ENCODE results near the gene KIRREL3.

Gene KIRREL3

DNA sequence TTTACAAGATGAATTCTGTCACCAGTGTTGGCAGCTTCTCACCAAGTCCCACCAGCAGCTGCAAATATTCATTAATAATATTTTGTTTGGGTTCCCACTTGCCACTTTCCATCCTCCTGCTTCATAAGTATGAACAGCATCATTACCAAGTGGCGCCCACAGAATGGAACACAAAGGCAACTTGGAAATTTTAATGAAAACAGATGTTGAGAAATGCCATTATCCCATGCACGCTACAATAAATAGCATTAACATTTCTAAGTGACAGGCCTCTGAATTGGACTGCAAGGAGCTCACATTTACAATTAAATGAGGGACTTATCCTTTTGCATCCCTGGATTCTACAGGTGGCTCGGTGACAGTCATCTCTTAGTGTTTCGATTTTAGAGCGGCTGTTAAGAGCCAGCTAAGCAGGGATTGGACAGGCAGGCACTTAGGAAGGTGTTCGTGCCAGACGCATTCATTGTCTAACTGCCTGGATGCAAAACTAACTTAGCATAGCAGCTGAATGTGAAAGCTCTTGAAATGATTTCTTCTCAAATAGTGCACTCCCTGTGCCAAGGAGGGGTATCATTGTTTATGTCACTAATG lies 170.3 kb downstream of the KIRREL3 start:
- DNase-seq (ENCODE audit: low read depth): no peak

DNA sequence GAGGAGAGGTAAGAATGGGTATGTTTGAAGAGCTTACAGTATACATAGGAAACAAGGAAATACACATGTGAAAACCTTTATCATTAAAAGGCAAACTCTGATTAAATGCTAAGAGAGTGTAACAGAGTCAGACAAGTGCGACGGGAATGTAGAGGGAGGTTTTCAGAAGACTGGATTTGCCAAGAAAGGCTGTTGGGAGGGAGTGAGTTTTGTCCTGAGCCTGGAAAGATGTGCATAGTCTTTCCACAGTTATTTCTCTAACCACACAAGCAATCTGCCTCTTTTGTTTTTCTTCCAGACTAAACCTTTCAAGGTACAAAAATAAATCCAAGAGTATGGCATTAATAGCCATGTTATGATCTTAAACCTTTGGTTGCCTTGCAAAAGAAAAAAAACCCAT lies 170.9 kb downstream of the KIRREL3 start:
- no peak for DNase-seq (ENCODE audit: low read depth)

DNA sequence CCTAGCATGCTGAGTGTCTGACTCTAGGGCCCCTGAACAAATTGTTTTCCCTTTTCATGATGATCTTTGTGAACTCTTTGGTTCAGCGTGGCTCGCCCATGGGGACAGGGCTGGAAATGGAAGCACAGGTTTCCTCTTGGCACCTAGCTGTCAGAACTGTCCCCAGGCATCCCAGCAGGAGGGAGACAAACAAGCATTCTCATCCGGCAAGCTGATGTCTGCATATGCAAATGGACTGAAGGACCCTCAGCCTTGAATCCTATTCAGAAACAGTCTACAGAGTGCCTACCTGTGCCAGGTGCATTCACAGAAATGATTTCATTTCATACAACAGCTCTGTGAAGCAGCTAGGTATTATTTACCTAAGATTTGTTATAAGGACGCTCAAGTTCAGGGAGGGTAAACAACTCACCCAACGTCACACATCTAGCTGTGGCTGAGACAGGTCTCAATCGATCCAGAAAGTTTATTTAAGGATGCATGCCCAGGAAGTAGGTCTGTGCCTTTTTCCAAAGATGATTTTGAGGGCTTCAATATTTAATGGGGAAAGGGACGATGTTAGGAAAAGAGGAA lies 176.4 kb downstream of the KIRREL3 start:
- DNase-seq (ENCODE audit: low read depth): no peak

DNA sequence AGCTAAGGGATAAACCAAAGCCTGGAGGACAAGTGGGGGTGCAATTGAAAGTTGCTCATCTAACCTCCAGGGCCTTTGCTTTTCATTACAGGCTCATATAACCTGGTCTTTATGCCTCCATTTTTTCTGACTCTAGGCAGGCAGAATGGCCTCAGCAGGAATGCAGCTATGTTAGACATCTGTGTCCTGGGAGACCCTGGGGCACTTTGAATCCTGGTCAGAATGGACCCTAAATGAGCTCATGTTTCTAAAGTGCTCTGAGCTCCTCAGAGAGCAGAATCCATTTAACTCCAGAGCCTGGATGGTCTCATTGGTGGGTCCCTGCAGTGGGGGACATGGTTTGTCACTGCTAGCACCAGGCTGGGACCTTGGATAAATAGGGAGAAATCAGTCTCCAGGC lies 177.3 kb downstream of the KIRREL3 start:
- DNase-seq (ENCODE audit: low read depth): no peak

DNA sequence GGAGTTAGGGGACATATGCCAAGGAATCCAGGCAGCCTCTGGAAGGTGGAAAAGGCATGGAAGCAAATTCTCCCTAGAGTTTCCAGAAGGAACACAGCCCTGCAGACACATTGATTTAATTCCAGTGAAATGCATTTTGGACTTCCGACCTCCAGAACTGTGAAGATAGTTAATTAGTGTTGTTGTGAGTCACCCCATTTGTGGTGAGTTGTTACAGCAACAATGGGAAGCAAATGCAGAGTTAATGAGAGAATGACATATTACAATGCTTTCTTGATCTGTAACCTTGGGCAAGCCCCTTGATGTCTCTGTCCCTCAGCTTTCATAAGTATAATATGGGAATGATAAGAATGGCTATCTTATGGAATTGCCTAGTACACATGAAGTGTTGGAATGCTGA lies 178.7 kb downstream of the KIRREL3 start:
- DNase-seq (ENCODE audit: low read depth): no peak

DNA sequence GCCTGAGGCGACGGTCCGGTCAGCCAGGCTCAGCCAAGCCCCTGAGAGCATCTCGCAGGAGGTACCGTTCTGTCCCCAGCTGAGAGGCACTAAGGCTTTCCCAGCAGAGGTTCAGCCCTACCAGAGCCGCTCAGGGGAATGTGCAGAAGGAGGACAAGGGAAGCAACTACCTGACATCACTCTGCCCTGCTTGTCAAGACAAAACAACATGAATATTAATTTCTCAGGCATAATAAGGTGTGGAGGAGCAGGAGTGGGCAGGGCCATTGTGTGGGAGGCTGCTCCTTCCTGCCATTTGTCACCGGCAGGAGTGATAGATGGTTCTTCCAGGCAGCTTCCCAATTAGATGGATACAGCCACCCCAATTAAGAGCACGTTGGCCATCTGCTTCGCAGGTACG lies 181.4 kb downstream of the KIRREL3 start:
- DNase-seq (ENCODE audit: low read depth): no peak

DNA sequence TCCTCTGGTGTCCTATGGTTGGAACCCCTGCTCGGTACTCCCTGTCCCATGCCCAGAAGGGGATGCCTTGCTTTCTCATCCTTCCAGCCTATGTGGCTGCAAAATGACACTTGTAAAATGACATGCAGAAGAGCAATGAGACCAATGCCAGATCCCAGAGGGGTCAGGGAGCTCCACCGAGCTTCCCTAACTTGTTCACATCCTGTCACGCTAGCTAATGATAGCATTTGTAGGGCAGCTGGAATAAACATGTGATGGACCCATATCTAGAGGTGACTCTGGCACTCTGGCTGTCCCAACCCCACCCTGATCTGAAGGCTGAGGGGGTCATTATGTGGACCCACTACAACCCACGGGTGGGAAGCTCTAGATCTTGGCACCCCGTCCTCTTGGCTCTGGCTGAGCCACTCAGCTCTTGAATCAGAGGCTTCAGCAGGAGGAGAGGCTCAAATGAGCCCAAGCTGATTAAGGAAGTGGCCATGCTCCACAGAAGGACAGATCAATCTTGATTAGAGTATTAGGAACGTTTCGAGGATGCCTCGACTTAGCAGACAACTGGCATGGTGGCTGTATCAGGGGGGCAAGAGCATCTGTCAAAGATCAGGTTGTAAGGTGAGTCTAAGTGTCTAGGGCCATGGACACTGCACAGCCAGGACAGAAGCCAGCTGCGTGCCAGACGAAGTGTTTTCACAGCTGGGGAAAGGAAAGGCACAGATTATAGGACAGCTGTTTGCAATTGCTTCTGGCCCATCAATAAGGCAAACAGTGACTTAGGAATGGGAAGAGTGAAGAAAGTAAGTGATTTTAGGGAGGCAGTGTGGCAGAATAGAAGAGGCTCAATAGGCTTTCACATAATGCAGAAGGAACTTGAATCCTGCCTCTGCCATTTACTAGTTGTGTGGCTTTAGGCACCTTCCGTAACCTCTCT lies 182.8 kb downstream of the KIRREL3 start:
- no peak for DNase-seq (ENCODE audit: low read depth)

DNA sequence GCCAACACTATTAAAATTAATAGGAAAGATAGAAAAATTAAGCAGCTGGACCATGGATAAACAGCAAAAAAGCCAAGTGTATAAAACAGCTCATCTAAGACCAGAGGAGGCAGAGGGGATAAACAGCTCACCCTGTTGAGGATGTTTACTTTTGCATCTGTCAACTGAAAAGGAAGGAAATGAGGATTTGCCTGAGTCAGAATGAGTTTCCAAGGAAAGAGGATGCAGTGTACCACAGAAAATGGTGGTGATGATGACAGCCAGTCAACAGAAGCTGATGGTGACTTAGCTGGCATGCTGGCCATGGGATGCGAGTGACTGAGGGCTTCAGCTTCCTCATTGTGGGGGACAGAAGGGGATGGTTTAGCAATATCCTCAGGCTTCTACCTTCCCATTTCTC lies 183.5 kb downstream of the KIRREL3 start:
- DNase-seq (ENCODE audit: low read depth): no peak

DNA sequence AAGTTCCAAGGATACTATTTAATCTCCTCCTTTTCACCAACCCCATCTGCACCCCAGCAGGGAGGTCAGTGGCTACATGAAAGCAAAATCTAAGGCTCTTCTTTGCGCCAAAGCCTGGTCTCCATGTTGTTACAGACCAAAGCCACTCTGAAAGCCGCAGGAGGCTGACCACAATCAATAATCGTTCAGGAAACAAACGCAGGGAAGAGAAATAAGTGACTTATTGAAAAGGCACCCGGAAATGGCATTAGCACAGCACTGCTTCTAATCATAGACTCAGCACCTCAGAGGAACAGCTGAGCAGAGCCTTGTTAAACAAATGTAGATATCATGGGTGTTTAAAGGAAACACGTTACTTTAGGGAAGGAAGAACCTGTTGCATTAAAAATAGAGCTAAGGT lies 183.9 kb downstream of the KIRREL3 start:
- no peak for DNase-seq (ENCODE audit: low read depth)

DNA sequence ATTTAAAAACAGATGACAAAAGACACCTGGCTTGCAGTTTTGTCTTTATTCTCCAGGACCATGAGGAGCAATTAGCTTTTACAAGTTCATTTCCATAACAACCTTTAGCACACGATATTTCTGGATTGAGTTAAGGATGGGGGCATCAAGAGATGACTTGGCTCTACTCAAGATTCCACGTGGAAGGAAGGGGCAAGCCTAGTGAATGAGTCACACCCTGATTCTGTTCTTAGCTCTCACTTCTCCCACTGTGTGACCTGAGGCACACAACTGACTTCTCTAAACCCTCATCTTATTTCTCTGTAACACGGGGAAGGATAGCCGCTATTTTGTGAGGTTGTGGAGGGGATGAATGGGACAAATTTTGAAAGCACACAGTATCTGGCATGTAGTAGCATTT lies 185.5 kb downstream of the KIRREL3 start:
- peak; percentile 3 for DNase-seq (ENCODE audit: low read depth)

DNA sequence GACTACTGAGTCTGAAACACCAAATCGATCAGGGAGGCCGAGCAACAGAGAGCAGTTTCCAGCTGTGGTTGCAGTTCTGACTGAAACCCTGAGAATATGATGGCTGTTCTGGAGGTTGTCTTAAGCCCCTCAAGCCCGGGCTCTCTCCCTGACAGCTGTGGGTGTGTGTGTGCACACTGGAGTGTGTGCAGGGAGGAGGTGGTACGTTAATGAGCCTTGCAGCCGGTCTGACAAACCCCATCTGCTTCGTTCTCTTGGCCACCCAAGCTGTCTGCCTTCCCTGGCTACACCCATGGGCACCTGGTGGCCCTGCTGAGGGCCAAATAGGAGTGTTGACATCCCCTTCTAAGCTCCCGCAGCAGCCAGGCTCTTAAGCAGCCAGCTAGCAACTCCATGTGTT lies 189.8 kb downstream of the KIRREL3 start:
- no peak for DNase-seq (ENCODE audit: low read depth)

DNA sequence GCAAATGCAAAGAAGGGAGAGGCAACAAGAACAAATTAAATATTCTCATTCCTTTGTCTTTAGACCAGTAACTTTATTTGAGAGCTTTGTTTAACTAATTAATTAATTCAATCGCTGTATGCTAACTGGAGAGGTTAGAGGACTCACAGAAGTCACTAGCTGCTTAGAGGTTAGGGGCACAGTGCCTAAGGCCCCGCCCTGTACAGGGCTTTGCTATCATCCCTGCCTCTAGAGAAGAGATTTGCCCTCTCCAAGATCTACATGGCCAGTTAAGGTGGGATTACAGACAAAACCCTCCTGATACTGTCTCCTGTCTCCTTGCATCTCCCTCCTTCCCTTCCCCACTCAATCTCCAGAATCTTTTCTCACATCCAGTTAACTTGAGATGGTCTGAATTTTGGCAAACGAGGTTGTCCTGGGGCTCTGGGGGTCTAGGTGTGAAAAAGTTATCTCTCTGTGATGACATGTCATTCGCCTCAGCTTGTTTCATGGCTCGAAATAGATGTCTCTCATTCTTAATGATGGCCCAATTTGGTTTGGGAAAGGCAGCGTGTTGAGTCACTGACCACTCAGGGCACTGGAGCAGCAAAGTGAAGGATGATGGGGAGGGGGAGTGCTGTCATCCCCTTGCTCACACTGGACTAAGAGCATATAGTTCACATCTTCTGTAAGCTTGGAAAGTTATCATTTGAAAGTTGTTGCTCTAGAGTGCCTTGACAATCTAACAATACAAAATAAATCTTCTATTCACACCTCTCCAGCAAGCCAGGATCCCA lies 190.9 kb downstream of the KIRREL3 start:
- no peak for DNase-seq (ENCODE audit: low read depth)

DNA sequence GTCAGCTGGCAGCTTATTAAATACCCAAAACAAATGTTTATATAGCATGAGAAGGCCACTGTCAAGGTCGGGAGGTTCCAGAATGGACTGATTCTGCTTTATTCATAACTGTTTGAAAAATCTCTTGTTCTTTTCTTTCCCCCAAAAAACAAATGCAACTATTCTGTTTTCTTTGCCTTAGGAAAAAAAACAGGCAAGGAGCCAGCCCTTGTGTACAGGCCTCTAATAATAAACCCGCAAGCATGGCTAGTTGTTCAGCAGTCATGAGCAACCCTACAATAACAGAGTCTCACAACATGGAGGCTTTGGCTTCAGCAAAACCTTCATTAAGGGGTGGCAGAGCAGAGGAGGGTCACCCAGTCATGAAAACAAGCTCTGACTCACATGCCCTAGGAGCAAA lies 191.7 kb downstream of the KIRREL3 start:
- DNase-seq (ENCODE audit: low read depth): no peak

DNA sequence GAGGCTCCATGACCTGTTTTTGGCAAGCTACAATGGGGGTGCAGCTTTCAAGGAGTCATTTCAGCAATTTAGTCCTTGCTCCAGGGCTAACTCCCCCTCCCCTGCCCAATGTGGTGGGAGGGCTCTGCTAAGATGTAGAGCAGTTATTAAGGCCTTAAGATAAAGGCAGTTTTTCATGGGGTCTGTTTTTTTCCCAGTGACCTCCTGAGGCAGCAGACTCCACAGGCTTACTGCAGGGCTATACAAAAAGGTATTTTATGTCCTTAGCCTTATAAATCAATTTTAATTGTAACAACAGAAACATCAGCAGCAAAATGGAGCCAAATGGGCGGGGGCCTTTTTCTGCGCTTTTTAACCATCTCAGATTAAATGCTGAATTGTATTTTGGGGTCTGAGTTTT lies 192.3 kb downstream of the KIRREL3 start:
- DNase-seq (ENCODE audit: low read depth): no peak

DNA sequence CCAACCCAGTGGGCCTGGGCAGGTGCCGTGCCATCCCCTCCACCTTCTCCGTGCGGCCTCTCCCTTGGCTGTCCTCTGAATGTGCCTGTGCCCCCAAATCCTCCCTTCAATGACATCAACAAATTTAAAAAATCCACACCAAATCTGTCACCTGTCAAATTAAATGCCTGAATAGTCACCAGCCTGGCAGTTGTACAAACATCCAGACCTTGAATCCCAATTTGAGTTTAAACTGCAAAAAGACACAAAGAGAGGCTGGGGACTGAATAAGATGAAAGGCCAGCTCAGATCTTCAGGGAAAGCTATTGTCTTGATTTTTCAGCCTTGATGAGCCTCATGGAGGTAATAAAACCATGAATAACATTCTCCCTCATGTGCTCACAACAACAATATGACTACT lies 194.7 kb downstream of the KIRREL3 start:
- DNase-seq (ENCODE audit: low read depth): no peak

DNA sequence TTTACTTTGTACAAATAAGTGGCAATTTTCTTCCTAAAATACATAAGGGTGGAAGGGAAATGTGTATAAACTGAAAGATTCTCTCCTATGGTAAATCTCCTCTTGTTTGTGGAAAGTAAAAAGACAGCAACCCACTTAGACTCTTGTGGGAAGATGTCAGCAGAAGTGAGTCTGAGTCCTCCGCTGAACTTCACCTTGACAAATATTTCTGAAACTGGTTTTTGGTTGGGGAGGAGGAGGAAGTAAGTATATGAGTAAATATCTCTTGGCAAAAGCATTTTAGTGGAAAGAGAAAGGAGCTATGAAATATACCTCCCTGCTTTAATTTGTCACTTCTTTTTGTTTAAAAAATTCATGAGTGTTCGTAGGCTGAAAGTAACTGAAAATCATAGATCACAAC lies 196.2 kb downstream of the KIRREL3 start:
- DNase-seq (ENCODE audit: low read depth): no peak

DNA sequence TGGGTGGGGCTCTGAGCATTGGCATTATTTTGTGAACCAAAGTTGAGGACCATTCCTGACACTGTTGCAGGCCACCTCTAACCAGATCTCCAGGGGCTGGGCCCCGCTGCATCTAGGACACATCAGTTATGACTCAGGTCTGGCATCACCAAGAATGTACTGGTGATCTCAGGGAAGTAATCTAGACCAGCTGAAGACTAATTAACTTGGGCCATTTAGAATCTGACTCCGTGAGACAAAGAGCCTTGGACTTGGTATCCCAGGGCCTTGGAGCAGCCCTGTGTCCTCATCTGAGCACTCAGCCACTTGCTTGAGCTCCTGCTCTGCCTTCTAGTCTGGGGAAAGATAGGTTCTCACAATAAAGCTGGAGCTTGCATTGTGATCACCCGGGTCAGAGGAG lies 200.6 kb downstream of the KIRREL3 start:
- no peak for DNase-seq (ENCODE audit: low read depth)

DNA sequence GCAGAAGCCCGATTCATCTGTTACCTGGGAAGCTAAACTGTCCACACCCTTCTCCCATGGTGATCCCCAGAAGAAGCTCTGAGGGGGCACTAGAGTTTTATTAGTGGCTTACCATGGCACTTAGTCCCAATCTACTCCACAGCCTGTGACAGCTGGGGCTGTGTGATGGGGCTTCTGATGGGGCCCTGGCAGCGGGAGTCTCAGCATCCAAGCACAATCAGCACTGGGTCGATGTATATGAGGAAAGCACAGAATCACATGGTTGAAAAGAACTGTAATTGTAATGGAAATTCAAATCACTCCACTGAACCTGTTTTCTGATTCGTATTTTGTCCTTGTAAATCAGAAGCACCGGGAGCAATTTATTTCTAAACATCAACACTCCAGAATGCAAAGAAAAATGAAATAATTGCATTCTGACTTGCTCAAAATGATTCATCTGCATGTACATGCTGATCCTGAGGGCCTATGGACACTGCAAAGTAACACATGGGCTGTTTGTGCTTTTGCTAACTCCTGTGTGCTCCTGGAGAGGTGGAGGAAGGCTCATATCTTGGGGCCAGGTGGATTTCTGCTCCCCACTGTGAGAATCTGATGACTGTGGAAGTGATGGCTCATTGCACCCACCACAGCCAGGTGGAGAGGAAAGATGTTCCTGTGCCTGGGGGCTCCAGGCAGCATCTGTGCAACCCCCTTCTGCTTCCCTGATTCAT lies 203.0 kb downstream of the KIRREL3 start:
- DNase-seq (ENCODE audit: low read depth): no peak

DNA sequence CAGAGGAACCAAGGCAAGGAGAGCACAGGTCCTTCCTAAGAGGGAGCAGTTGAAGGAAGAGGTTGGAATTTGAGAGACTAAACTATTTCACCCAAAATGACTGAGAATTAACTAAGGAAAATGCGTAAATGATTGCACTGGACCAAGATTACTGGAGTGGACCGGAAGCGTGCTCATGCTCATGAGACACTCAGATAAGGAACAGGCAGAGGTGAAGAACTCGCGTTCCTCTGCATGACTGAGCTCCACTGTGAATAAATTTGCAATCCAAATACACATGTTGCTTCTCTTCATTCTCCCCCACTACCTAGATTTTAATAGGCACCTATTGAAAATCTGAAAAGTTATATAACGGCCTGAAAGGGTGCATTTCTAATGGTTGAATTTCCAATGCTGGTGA lies 207.0 kb downstream of the KIRREL3 start:
- DNase-seq (ENCODE audit: low read depth): no peak

DNA sequence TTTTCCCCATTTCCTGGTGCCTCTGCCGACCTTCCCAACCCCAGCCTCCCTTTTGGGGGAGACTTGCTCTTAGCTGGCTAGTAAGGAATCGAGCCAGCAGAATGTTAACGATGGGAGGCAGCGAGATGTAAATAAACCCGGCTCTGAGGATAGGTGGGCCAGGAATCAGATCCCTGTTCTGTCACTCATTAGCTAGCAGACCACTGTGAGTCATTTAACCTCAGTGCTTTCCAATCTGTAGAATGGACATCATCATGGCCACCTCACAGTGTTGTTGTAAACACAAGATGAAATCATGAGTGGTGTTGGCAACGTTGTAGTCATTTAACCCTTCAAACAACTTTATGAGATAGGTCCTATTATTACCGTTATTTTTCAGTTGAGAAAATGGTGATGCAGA lies 208.6 kb downstream of the KIRREL3 start:
- no peak for DNase-seq (ENCODE audit: low read depth)

DNA sequence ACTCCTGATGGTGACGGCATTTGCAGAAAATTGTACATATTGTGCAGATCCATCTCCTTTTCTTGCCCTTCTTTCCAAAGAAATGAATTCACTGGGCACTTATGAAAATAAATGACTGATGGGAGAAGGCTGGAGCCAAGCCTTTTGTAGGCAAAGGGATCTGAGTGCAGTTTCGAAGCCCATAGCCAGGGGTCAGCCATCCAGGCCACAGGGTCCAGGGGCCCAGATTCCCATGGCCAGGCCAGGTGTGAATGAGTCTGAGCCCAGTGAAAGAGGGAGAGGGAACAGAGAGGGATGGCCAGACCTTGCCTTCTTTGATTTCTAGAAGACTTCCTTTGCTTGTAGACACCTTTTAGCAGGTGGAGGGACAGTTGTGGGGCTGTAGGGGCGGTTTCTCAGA lies 209.1 kb downstream of the KIRREL3 start:
- no peak for DNase-seq (ENCODE audit: low read depth)

DNA sequence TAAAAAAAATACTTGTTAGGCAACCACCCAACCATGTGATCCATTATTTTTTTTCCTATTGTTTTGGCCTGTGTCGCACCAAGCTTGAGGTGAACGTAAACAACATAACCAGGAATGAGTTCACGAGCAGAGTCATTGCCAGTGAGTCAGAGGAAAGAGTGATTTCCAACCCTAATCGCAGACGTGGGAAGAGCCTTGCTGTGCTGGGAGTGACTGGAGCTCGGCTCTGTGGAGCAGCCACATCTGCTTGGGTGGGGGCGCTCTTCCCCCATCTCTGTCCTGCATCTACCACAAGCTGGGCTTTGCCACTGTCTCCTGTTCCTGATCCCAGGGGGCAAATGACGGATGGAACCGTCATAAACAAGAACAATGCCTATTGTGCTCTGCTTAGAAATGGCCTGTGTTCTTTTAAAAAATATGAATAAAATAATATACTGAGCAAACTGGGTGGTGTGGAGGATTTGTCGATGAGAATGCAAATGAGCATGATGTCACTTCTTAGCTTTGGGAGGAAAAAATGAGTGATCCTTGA lies 210.0 kb downstream of the KIRREL3 start:
- peak; percentile 26 for DNase-seq (ENCODE audit: low read depth)

Measured in iris pigment epithelial cell (primary cell).